Measurements from ENCODE around the gene EPHA7. TPM values are rescaled to one million over a fixed set of nuclear protein-coding genes. Genes with fewer than 3 reads are reported as not detected.

The EPHA7 gene
- total RNA-seq, 1 donor from 2014 or later: 424 TPM

- no peak for DNase-seq (ENCODE audit: extremely low spot score, unreplicated experiment)
- Mint-ChIP-seq H3K4me1 (ENCODE audit: unreplicated experiment) (peaks cover 32% of the 10 kb centered on the region), H3K9me3 (ENCODE audit: unreplicated experiment) (peaks cover 12% of the 10 kb centered on the region), H3K36me3 (ENCODE audit: unreplicated experiment) (peaks cover 60% of the 10 kb centered on the region), H3K4me3 (ENCODE audit: unreplicated experiment) (no peak overlapping the region), H3K27me3 (ENCODE audit: unreplicated experiment) (no peaks in the 10 kb centered on the region), H3K27ac (ENCODE audit: unreplicated experiment) (peak overlapping the region; percentile 79)
- no peak for TF ChIP-seq CTCF (IDR thresholded peaks at IDR 0.05)
Observed at GRCh38 chr6:93337014-93337413, 82.3 kb downstream of the EPHA7 start.

DNA sequence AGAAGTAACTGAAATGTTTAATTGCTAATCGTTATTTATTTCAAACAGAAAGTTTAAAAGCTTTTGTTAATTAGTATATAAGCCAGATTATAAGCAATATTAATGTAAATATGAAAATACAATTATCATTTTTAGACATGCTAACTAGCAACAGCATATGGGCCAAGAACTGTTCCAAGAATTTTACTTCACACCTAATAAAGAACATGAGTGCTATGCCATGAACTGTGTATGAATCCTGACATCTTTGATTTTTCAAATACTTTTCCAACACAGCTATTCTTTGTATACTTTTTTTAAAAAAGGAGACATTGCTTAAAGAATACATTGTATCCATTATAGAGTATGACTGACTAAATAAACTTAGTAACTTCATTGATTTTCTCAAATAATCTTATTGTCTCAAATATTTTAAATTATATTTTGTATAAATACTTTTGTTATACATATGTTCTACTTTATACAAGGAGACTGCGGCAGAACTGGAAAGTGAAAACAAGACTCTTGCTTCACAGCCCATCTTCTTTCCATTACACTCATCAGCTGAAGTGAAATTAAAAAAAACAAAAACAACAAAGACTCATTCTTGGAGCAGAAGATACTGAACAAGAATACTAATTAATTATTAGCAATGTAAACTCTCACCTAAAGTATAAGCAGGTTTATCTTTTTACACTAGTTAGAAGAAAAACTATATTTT is 89.9 kb downstream of the EPHA7 start:
- Mint-ChIP-seq H3K9me3 (ENCODE audit: unreplicated experiment) (peaks cover 12% of the 10 kb centered on the region), H3K4me3 (ENCODE audit: unreplicated experiment) (no peak overlapping the region), H3K36me3 (ENCODE audit: unreplicated experiment) (peaks cover 47% of the 10 kb centered on the region), H3K4me1 (ENCODE audit: unreplicated experiment) (peaks cover 28% of the 10 kb centered on the region), H3K27me3 (ENCODE audit: unreplicated experiment) (no peaks in the 10 kb centered on the region), H3K27ac (ENCODE audit: unreplicated experiment) (no peak overlapping the region)
- no peak for TF ChIP-seq CTCF (IDR thresholded peaks at IDR 0.05)
- DNase-seq (ENCODE audit: extremely low spot score, unreplicated experiment): no peak

DNA sequence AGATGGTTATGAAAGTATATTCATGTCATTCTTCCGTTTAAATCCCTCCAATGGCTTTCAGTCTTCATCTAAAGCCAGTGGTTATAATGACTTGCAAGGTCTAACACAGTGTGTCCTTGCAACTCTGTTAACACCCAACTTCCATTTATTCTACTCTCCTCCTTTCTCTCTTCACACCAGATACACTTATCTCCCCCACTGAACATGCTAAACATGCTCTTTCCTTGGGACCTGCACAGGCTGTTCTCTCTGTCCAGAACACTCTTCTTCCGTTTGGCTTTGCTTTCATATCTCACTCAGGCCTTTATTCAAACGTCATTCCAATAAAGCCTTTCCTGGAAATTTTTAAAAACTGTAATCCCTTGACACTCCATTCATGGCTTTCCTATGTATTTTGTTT is 91.5 kb downstream of the EPHA7 start:
- Mint-ChIP-seq H3K27ac (ENCODE audit: unreplicated experiment) (no peak overlapping the region), H3K4me3 (ENCODE audit: unreplicated experiment) (no peak overlapping the region), H3K36me3 (ENCODE audit: unreplicated experiment) (peaks cover 40% of the 10 kb centered on the region), H3K27me3 (ENCODE audit: unreplicated experiment) (no peaks in the 10 kb centered on the region), H3K9me3 (ENCODE audit: unreplicated experiment) (peaks cover under 1% of the 10 kb centered on the region), H3K4me1 (ENCODE audit: unreplicated experiment) (peaks cover 32% of the 10 kb centered on the region)
- no peak for DNase-seq (ENCODE audit: extremely low spot score, unreplicated experiment)
- TF ChIP-seq CTCF (IDR thresholded peaks at IDR 0.05): no peak

DNA sequence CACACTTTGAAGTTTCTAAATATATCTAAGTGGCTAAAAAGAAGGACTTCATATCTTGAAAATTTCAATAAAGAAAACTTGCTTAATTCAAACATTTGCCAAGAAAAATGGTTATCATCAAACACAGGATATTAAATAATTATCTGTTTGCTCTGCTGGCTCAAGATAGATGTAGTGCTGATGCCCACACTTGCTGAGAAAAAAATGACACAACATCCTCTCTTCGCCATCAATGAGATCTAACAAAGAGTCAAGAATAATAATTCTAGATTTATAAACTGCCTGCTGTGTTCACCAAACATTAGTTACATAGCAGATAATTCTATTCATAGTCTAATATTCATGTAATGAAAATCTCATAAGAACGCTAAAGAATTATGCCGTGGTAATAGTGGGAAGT is 93.6 kb downstream of the EPHA7 start:
- no peak for TF ChIP-seq CTCF (IDR thresholded peaks at IDR 0.05)
- H3K36me3 Mint-ChIP-seq (ENCODE audit: unreplicated experiment): peaks cover 42% of the 10 kb centered on the region
- H3K27ac Mint-ChIP-seq (ENCODE audit: unreplicated experiment): no peak overlapping the region
- no peaks in the 10 kb centered on the region for H3K27me3 Mint-ChIP-seq (ENCODE audit: unreplicated experiment)
- peaks cover 36% of the 10 kb centered on the region for H3K4me1 Mint-ChIP-seq (ENCODE audit: unreplicated experiment)
- no peaks in the 10 kb centered on the region for H3K9me3 Mint-ChIP-seq (ENCODE audit: unreplicated experiment)
- DNase-seq (ENCODE audit: extremely low spot score, unreplicated experiment): no peak
- H3K4me3 Mint-ChIP-seq (ENCODE audit: unreplicated experiment): no peak overlapping the region

GRCh38 chr6:93323630-93324029 is 95.7 kb downstream of the EPHA7 start:
- no peak for TF ChIP-seq CTCF (IDR thresholded peaks at IDR 0.05)
- Mint-ChIP-seq H3K27ac (ENCODE audit: unreplicated experiment) (no peak overlapping the region), H3K36me3 (ENCODE audit: unreplicated experiment) (peaks cover 42% of the 10 kb centered on the region), H3K9me3 (ENCODE audit: unreplicated experiment) (no peaks in the 10 kb centered on the region), H3K4me3 (ENCODE audit: unreplicated experiment) (no peak overlapping the region), H3K27me3 (ENCODE audit: unreplicated experiment) (no peaks in the 10 kb centered on the region), H3K4me1 (ENCODE audit: unreplicated experiment) (peaks cover 36% of the 10 kb centered on the region)
- DNase-seq (ENCODE audit: extremely low spot score, unreplicated experiment): no peak
